IMR-90 (cell line): ENCODE data around the gene SMCO4. TPM values are rescaled to one million over a fixed set of nuclear protein-coding genes. Genes with fewer than 3 reads are reported as not detected.

Experiments
- ATAC-seq: fragments of 200-7000 bp; cut with Tn5 transposase; 2 replicates; pipeline ENCODE4 v1.9.1; 2020; ENCODE audit warnings: low read depth, mild to moderate bottlenecking, moderate library complexity
- BruUV-seq: library from RNA; stranded (reverse); fragments of 400-500 nt; replicated peaks from 2 replicates; lab custom pipeline; 2021; lab: Mats Ljungman, UMichigan
- CTCF ChIA-PET: fragments of 300-600 bp; formaldehyde crosslinking; extraction: SDS; loops from one replicate; lab custom pipeline; 2021; ENCODE audit warnings: antibody characterized with exemption; lab: Yijun Ruan, JAX
- POLR2A ChIA-PET: fragments of 300-600 bp; sonication (Branson Sonifier 250); formaldehyde crosslinking; loops from one replicate; lab custom pipeline; 2022; ENCODE audit warnings: antibody characterized with exemption; ENCODE audit not compliant: unreplicated experiment; lab: Charles Lee
- DNase-seq: peaks from one replicate; pipeline ENCODE4 v3.0.0; 2013
- H2AFZ ChIP-seq: replicated peaks from 2 replicates; pipeline ENCODE3; 2013; ENCODE audit warnings: low read length, mild to moderate bottlenecking; ENCODE audit not compliant: poor library complexity
- H2AK5ac ChIP-seq: 2 replicates; pipeline ENCODE4 v1.6.1; 2013; ENCODE audit warnings: low read depth, low read length, inconsistent platforms
- H2AK9ac ChIP-seq: replicated peaks from 2 replicates; pipeline ENCODE3; 2013; ENCODE audit warnings: mild to moderate bottlenecking, low read depth, low read length, moderate library complexity; ENCODE audit not compliant: poor library complexity
- H2BK120ac ChIP-seq: 2 replicates; pipeline ENCODE4 v1.6.1; 2013; ENCODE audit warnings: low read depth, low read length, inconsistent platforms
- H2BK15ac ChIP-seq: 3 replicates; pipeline ENCODE4 v1.6.1; 2013; ENCODE audit warnings: low read depth, low read length, inconsistent platforms
- H2BK20ac ChIP-seq: 2 replicates; pipeline ENCODE4 v1.6.1; 2013; ENCODE audit warnings: low read depth, mild to moderate bottlenecking, inconsistent platforms, low read length, moderate library complexity
- H2BK5ac ChIP-seq: 2 replicates; pipeline ENCODE4 v1.6.1; 2013; ENCODE audit warnings: mild to moderate bottlenecking, low read depth, low read length, inconsistent platforms; ENCODE audit not compliant: poor library complexity, severe bottlenecking
- H3K14ac ChIP-seq: replicated peaks from 2 replicates; pipeline ENCODE4 v1.6.1; 2013; ENCODE audit warnings: low read depth, low read length, inconsistent platforms
- H3K18ac ChIP-seq: 2 replicates; pipeline ENCODE4 v1.6.1; 2013; ENCODE audit warnings: low read depth, low read length, control low read depth
- H3K23ac ChIP-seq: 2 replicates; pipeline ENCODE4 v1.6.1; 2013; ENCODE audit warnings: low read depth, low read length, inconsistent platforms
- H3K27ac ChIP-seq: 2 replicates; pipeline ENCODE4 v1.5.1; 2013; ENCODE audit warnings: mild to moderate bottlenecking, control low read depth, low read length; ENCODE audit not compliant: insufficient read depth
- H3K27me3 ChIP-seq: 2 replicates; pipeline ENCODE4 v1.6.1; 2013; ENCODE audit warnings: low read length; ENCODE audit not compliant: control insufficient read depth, insufficient read depth
- H3K36me3 ChIP-seq: 2 replicates; pipeline ENCODE4 v1.6.1; 2013; ENCODE audit warnings: low read length, mixed read lengths; ENCODE audit not compliant: control insufficient read depth, insufficient read depth
- H3K4ac ChIP-seq: 2 replicates; pipeline ENCODE4 v1.6.1; 2013; ENCODE audit warnings: low read depth, low read length, inconsistent platforms
- H3K4me1 ChIP-seq: 2 replicates; pipeline ENCODE4 v1.6.1; 2013; ENCODE audit warnings: low read length, mixed read lengths; ENCODE audit not compliant: control insufficient read depth, insufficient read depth
- H3K4me2 ChIP-seq: 2 replicates; pipeline ENCODE4 v1.6.1; 2013; ENCODE audit warnings: low read depth, mild to moderate bottlenecking, control low read depth, low read length, moderate library complexity
- H3K4me3 ChIP-seq: 2 replicates; pipeline ENCODE4 v1.5.1; 2013; ENCODE audit warnings: low read depth, mild to moderate bottlenecking, control low read depth, low read length, moderate library complexity; ENCODE audit not compliant: insufficient read depth
- H3K56ac ChIP-seq: 2 replicates; pipeline ENCODE4 v1.6.1; 2013; ENCODE audit warnings: low read length, inconsistent platforms; ENCODE audit not compliant: insufficient read depth; ENCODE audit errors: extremely low read depth
- H3K79me1 ChIP-seq, 2 experiments: 2 replicates each; pipeline ENCODE4 v1.6.1; 2013; ENCODE audit warnings: low read length in 2 of 2, inconsistent platforms in 1 of 2, low read depth in 1 of 2
- H3K9ac ChIP-seq: 2 replicates; pipeline ENCODE4 v1.6.1; 2013; ENCODE audit warnings: low read depth, low read length, control low read depth
- H3K9me1 ChIP-seq: 2 replicates; pipeline ENCODE4 v1.6.1; 2013; ENCODE audit warnings: low read length, inconsistent platforms; ENCODE audit not compliant: insufficient read depth
- H3K9me3 ChIP-seq: 2 replicates; pipeline ENCODE4 v1.6.1; 2013; ENCODE audit warnings: low read length; ENCODE audit not compliant: control insufficient read depth, insufficient read depth
- H4K20me1 ChIP-seq: 2 replicates; pipeline ENCODE4 v1.6.1; 2013; ENCODE audit warnings: low read length, inconsistent platforms; ENCODE audit not compliant: insufficient read depth
- H4K5ac ChIP-seq: 2 replicates; pipeline ENCODE4 v1.6.1; 2013; ENCODE audit warnings: mild to moderate bottlenecking, low read depth, low read length, control low read depth
- H4K8ac ChIP-seq, 2 experiments: 2 replicates each; pipeline ENCODE4 v1.6.1; 2013; ENCODE audit warnings: low read depth in 2 of 2, low read length in 2 of 2, control low read depth in 1 of 2, inconsistent platforms in 1 of 2
- H4K91ac ChIP-seq: 2 replicates; pipeline ENCODE4 v1.6.1; 2013; ENCODE audit warnings: low read depth, low read length, inconsistent platforms; ENCODE audit not compliant: insufficient read depth
- CHD1 ChIP-seq: IDR thresholded peaks from 2 replicates; pipeline ENCODE4 v1.6.1; 2012; ENCODE audit warnings: low read depth, low read length, improper control_type of control experiment
- MAFK ChIP-seq: IDR thresholded peaks from 2 replicates; pipeline ENCODE4 v1.6.1; 2012; ENCODE audit warnings: low read depth, low read length, improper control_type of control experiment
- RCOR1 ChIP-seq: IDR thresholded peaks from 2 replicates; pipeline ENCODE4 v1.6.1; 2012; ENCODE audit warnings: mild to moderate bottlenecking, low read length, improper control_type of control experiment; ENCODE audit not compliant: insufficient replicate concordance
- SMC3 ChIP-seq: fragments of 150-350 bp; IDR thresholded peaks from 2 replicates; pipeline ENCODE4 v1.6.1; 2016; ENCODE audit warnings: low read depth, mild to moderate bottlenecking, antibody characterized with exemption, low read length, moderate library complexity
- WGBS, 2 experiments: methylation state at CpG; one replicate each; pipeline versions ENCODE4 v1.1.5 to v1.1.7; 2013; ENCODE audit warnings: missing lambda C conversion rate in 2 of 2; ENCODE audit not compliant: insufficient read length in 1 of 2; ENCODE audit errors: extremely low coverage in 2 of 2; 5-methylcytosine and 5-hydroxymethylcytosine counted together
- dilution Hi-C: fragments of 300-500 bp; cut with HindIII; formaldehyde crosslinking; loops from one replicate; pipeline ENCODE4 v1.14.3; 2018; ENCODE audit warnings: low sequenced_read_pairs; ENCODE audit not compliant: unreplicated experiment
- in situ Hi-C: fragments of 300-500 bp; cut with MboI; formaldehyde crosslinking; loops from 3 replicates; pipeline ENCODE4 v1.14.3; 2019; ENCODE audit warnings: low sequenced_read_pairs, inconsistent platforms, mixed read lengths
- intact Hi-C: fragments of 100-400 bp; cut with micrococcal nuclease; formaldehyde crosslinking; loops from 2 replicates; pipeline ENCODE4 v1.10.0; 2022
- polyA plus RNA-seq, 3 experiments: library from polyadenylated mRNA; depleted of rRNA; stranded (reverse); fragments of >200 nt; gene quantifications; 2 replicates each; pipeline ENCODE4 v1.2.3, GENCODE V29; 2012; ENCODE audit warnings: low replicate concordance in 1 of 3
- total RNA-seq: library from RNA; depleted of rRNA; stranded (reverse); fragments of >200 nt; gene quantifications from 2 replicates; pipeline ENCODE4 v1.2.3, GENCODE V29; 2012

Gene SMCO4
- total and polyA plus RNA-seq, 2 of the 4 experiments (the other 2 are of a cell fraction), result 2.2 to 17.7 TPM

DNA sequence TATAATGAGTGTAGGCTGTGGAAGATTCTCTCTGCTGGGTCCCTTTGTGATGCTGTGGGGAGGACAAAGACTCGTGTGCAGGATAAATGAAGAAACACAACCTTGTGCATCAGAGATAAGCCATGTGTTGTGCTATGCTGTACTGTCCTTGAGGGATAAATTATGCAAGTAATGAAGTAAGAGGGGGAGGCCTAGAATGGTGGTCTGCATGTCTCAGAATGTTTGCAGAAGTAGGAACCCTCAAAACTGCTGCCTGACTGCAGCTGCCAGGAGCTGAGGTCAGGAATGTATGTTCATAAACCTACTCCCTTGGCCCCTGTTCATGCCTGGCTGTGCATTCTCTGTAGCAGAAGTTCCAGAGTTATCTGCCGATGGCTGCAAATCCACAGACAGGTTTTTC, 4.6 kb upstream of the SMCO4 start:
- H3K4me2 ChIP-seq, result no peak overlapping the region
- no TSS peak for BruUV-seq

More for the DNA sequence above, 4.6 kb upstream of the SMCO4 start:
- Histone ChIP-seq H2BK120ac (no peak overlapping the region), H4K20me1 (no peaks in the 10 kb centered on the region), H3K4ac (no peak overlapping the region), H3K27ac (no peak overlapping the region), H3K9me3 (no peaks in the 10 kb centered on the region), H3K79me1 (no peaks in the 10 kb centered on the region; a peak in 1 of 4 replicates), H2BK5ac (no peak overlapping the region), H2BK15ac (no peak overlapping the region), H4K8ac (no peak overlapping the region), H3K23ac (no peak overlapping the region), H3K9me1 (no peaks in the 10 kb centered on the region), H3K56ac (no peak overlapping the region), H4K91ac (no peak overlapping the region), H4K5ac (no peak overlapping the region), H3K4me3 (no peak overlapping the region), H3K9ac (no peak overlapping the region), H3K4me1 (no peaks in the 10 kb centered on the region), H3K27me3 (peaks cover 32% of the 10 kb centered on the region), H3K36me3 (no peaks in the 10 kb centered on the region), H3K14ac (no peak overlapping the region), H2AK5ac (no peak overlapping the region), H3K18ac (no peak overlapping the region), H2AK9ac (no peak overlapping the region), H2BK20ac (no peak overlapping the region), H2AFZ (no peak overlapping the region)
- no CpG with 5 or more reads among the region's 2 CpGs for WGBS, 2 experiments
- no peak for TF ChIP-seq RCOR1
- no peak for TF ChIP-seq SMC3
- TF ChIP-seq MAFK, result no peak
- no peak for TF ChIP-seq CHD1
- in situ Hi-C loops, result no loop called here
- ATAC-seq (no peak), DNase-seq (no peak)
- CTCF ChIA-PET, result no interaction called here
- POLR2A ChIA-PET, result no interaction called here
- intact Hi-C loops, result no loop called here
- dilution Hi-C loops, result no loop called here
